GM19397 (cell line): Measurements from ENCODE around the gene TNRC18.
"Not testable (repeated sequence)": the region's sequence is repeated elsewhere in the genome, so short reads cannot be mapped to it uniquely, and the experiment has no call there.

ENCODE experiments used
- ATAC-seq: cut with Tn5 transposase; IDR thresholded peaks from one replicate; pipeline ENCODE4 v1.9.1; 2021; ENCODE audit warnings: mild to moderate bottlenecking, moderate library complexity; ENCODE audit not compliant: unreplicated experiment

TNRC18 gene

GRCh38 chr7:5320802-5321396 is 102.7 kb downstream of the TNRC18 start:
- no peak for ATAC-seq

- no peak for ATAC-seq
These were observed 103.2 kb downstream of the TNRC18 start for GRCh38 chr7:5320391-5320790.

- ATAC-seq = not testable (repeated sequence)
These were observed 105.0 kb downstream of the TNRC18 start for GRCh38 chr7:5318613-5319012.

- ATAC-seq = no peak
These were observed 107.9 kb downstream of the TNRC18 start for GRCh38 chr7:5315761-5316160.

- ATAC-seq = no peak
These were observed 108.8 kb downstream of the TNRC18 start for GRCh38 chr7:5314864-5315263.

- ATAC-seq = not testable (repeated sequence)
These were observed 110.4 kb downstream of the TNRC18 start for GRCh38 chr7:5313076-5313885.

- not testable (repeated sequence) for ATAC-seq
These were observed 111.2 kb downstream of the TNRC18 start for GRCh38 chr7:5312276-5313070.

- ATAC-seq = no peak
These were observed 112.7 kb downstream of the TNRC18 start for GRCh38 chr7:5310822-5311405.

GRCh38 chr7:5309146-5309545 is 114.5 kb downstream of the TNRC18 start:
- ATAC-seq = no peak

- ATAC-seq = not testable (repeated sequence)
These were observed 116.2 kb downstream of the TNRC18 start for GRCh38 chr7:5307221-5308142.

GRCh38 chr7:5305050-5305449 is 118.6 kb downstream of the TNRC18 start:
- not testable (repeated sequence) for ATAC-seq

- no peak for ATAC-seq
These were observed 119.8 kb downstream of the TNRC18 start for GRCh38 chr7:5303591-5304505.

GRCh38 chr7:5303061-5303460 is 120.6 kb downstream of the TNRC18 start:
- ATAC-seq = no peak

- no peak for ATAC-seq
These were observed 121.1 kb downstream of the TNRC18 start for GRCh38 chr7:5302577-5302976.

GRCh38 chr7:5300366-5300765 is 123.3 kb downstream of the TNRC18 start:
- ATAC-seq = no peak

GRCh38 chr7:5296611-5297226 is 126.9 kb downstream of the TNRC18 start:
- ATAC-seq = no peak

- no peak for ATAC-seq
These were observed 127.5 kb downstream of the TNRC18 start for GRCh38 chr7:5296015-5296610.
